Glutamatergic neuron (in vitro differentiated cells): ENCODE results near the gene ILK. TPM values are rescaled to one million over a fixed set of nuclear protein-coding genes. Genes with fewer than 3 reads are reported as not detected.

Experiments
- DNase-seq: peaks from one replicate; pipeline ENCODE4 v3.0.0; 2022
- H3K27ac Mint-ChIP-seq: one replicate; pipeline ENCODE4 v1.8.0; 2020; ENCODE audit warnings: mild to moderate bottlenecking, mixed read lengths, inconsistent platforms; ENCODE audit not compliant: unreplicated experiment
- H3K27me3 Mint-ChIP-seq: one replicate; pipeline ENCODE4 v1.8.0; 2020; ENCODE audit warnings: mild to moderate bottlenecking, moderate library complexity, mixed read lengths, inconsistent platforms; ENCODE audit not compliant: unreplicated experiment
- H3K36me3 Mint-ChIP-seq: one replicate; pipeline ENCODE4 v1.8.0; 2020; ENCODE audit warnings: mild to moderate bottlenecking, mixed read lengths, inconsistent platforms; ENCODE audit not compliant: unreplicated experiment
- H3K4me1 Mint-ChIP-seq: one replicate; pipeline ENCODE4 v1.8.0; 2020; ENCODE audit warnings: mild to moderate bottlenecking, low read depth, mixed read lengths, inconsistent platforms; ENCODE audit not compliant: unreplicated experiment
- H3K4me3 Mint-ChIP-seq: one replicate; pipeline ENCODE4 v1.8.0; 2020; ENCODE audit warnings: mild to moderate bottlenecking, mixed read lengths, inconsistent platforms; ENCODE audit not compliant: unreplicated experiment
- H3K9me3 Mint-ChIP-seq: one replicate; pipeline ENCODE4 v1.8.0; 2020; ENCODE audit warnings: mild to moderate bottlenecking, moderate library complexity, mixed read lengths, inconsistent platforms; ENCODE audit not compliant: unreplicated experiment
- total RNA-seq: library from RNA; stranded (reverse); fragmentation: NEBNext Ultra II Directional; extraction: Animal tissue kit (Norgen Biotek cat#: 25700); gene quantifications from one replicate; pipeline ENCODE4 v1.2.1, GENCODE V29; 2021; ENCODE audit not compliant: unreplicated experiment
- TF ChIP-seq, protein P1 (sequence below): fragments of 200-600 bp; sonication (generic); IDR thresholded peaks from one replicate; pipeline ENCODE4 v1.5.0; 2021; ENCODE audit not compliant: partially characterized antibody, unreplicated experiment

ILK gene
- total RNA-seq, 1 donor from 2014 or later = 168 TPM

DNA sequence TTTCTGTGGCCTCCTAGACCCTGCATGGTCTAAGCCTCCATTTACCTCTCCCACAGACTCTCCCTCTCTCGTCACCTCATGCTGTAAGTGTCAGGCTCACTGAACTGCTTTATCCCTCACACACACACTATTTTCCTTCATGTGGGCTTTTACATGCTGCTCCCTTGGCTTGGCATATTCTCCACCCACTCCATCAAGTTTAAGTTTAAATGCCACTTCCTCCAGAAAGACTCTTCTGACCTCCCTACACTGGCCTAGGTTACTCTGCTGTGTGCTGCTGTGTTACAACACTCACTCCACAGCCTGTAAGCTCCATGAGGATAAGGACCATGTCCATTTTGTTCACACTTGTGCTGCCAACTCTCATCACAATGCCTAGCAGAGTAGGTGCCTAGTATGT, 49.5 kb downstream of the ILK start:
- H3K9me3 Mint-ChIP-seq = peaks cover 3% of the 10 kb centered on the region
- peaks cover 4% of the 10 kb centered on the region for H3K4me1 Mint-ChIP-seq
- DNase-seq = no peak
- H3K27me3 Mint-ChIP-seq = peaks cover 6% of the 10 kb centered on the region
- H3K36me3 Mint-ChIP-seq = no peaks in the 10 kb centered on the region
- H3K4me3 Mint-ChIP-seq = no peak overlapping the region
- no peak overlapping the region for H3K27ac Mint-ChIP-seq
- TF ChIP-seq, protein P1, sequence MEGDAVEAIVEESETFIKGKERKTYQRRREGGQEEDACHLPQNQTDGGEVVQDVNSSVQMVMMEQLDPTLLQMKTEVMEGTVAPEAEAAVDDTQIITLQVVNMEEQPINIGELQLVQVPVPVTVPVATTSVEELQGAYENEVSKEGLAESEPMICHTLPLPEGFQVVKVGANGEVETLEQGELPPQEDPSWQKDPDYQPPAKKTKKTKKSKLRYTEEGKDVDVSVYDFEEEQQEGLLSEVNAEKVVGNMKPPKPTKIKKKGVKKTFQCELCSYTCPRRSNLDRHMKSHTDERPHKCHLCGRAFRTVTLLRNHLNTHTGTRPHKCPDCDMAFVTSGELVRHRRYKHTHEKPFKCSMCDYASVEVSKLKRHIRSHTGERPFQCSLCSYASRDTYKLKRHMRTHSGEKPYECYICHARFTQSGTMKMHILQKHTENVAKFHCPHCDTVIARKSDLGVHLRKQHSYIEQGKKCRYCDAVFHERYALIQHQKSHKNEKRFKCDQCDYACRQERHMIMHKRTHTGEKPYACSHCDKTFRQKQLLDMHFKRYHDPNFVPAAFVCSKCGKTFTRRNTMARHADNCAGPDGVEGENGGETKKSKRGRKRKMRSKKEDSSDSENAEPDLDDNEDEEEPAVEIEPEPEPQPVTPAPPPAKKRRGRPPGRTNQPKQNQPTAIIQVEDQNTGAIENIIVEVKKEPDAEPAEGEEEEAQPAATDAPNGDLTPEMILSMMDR = no peak

DNA sequence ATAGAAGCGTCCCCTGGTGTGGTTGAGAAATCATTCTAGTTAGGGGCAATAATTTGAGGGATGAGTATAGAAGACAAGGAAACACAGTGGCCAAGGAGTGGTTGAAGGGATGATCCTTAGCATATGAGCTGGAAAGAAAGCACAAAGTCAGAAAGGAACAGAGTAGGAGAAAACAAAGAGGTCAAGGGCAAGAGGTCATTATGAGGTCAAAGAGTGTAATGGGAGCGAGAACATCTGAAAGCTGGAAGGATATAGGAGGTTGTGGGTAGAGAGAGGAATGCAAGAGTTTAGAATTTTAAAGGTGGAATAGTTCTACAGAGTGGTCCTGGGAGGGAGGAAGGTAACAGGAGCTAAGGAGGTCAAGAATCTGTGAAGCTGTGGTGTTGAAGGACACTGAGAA, 50.1 kb downstream of the ILK start:
- DNase-seq = no peak
- no peaks in the 10 kb centered on the region for H3K36me3 Mint-ChIP-seq
- TF ChIP-seq, protein P1 = no peak
- peaks cover 3% of the 10 kb centered on the region for H3K9me3 Mint-ChIP-seq
- no peak overlapping the region for H3K27ac Mint-ChIP-seq
- H3K4me3 Mint-ChIP-seq = no peak overlapping the region
- H3K4me1 Mint-ChIP-seq = peaks cover 4% of the 10 kb centered on the region
- H3K27me3 Mint-ChIP-seq = peaks cover 6% of the 10 kb centered on the region

DNA sequence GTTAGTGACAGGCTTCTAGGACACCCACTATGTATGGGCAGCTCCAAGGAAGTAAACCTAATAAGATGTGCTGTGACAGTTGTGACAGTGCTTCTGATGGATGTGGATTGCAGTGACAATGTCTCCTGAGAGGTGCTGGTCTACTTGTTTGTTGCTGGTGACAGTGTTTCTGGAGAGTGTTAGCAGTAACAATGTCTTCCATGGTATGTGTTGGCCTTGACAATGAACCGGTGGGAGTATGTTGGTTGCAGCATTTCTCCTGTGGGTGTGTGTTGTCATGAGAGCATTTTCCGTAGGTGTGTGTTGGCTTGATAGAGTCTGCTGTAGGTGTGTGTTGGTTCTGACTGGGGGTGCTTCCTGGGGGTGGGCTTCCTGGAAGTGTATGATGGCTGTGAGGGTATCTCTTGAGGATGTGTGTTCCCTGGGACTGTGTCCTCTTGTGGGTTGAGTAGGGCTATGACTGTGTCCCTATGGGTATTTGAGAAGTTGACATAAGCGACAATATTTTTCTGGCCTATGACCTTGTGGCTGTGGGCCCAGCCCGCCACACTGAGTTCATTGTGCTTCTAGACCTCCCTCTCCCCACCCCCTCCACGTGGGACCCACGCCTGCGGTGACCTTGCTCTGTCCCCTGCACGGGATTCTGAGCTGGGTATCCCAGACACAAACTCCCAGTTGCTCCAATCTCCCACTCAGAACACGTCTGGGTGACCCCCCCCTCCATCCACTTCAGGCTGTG, 50.9 kb downstream of the ILK start:
- peaks cover 4% of the 10 kb centered on the region for H3K4me1 Mint-ChIP-seq
- no peaks in the 10 kb centered on the region for H3K36me3 Mint-ChIP-seq
- TF ChIP-seq, protein P1 = no peak
- peak; percentile 47 for DNase-seq
- peaks cover 3% of the 10 kb centered on the region for H3K9me3 Mint-ChIP-seq
- no peak overlapping the region for H3K27ac Mint-ChIP-seq
- peaks cover 6% of the 10 kb centered on the region for H3K27me3 Mint-ChIP-seq
- H3K4me3 Mint-ChIP-seq = no peak overlapping the region

DNA sequence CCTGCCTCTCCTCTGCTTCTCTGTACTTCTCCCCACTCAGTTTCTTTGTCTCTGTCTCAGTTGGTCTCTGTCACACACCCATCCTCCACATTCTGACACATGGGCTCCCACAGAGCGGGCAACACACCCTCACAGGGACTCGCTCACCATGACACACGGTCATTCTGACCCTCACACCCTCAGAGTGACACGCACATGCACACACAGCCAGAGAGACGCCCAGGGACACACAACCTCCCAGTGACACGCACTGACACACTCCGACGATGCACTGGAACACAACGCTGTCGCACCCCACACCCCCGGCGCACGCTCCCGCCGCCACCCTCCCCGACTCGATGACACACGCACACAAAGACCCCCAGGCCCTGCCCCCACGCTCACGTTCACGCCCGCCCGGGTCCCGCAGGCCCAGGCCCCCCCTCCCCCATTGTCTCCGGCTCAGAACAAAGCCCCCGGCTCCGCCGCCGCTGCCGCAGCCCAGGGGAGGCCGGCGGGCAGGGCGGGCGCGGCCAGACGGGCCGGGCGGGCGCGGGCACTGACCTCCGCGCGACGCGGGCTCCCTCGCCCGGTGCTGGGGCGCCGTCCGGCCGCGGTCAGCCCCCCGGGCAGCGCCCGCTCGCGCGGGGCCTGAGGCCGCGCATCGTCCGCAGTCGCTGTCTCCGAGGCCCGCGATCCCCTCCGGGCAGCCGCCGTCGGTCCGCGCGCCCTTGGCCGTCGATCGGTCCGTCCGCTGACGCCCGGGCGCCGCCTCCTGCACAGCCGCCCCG, 51.6 kb downstream of the ILK start:
- H3K9me3 Mint-ChIP-seq = peaks cover 3% of the 10 kb centered on the region
- H3K4me1 Mint-ChIP-seq = peaks cover 4% of the 10 kb centered on the region
- TF ChIP-seq, protein P1 = no peak
- H3K27ac Mint-ChIP-seq = no peak overlapping the region
- H3K4me3 Mint-ChIP-seq = no peak overlapping the region
- peak; percentile 71 for DNase-seq
- no peaks in the 10 kb centered on the region for H3K36me3 Mint-ChIP-seq
- peaks cover 6% of the 10 kb centered on the region for H3K27me3 Mint-ChIP-seq
